ENCODE data around the gene ELOVL5.
"Not testable (repeated sequence)": the region's sequence is repeated elsewhere in the genome, so short reads cannot be mapped to it uniquely, and the experiment has no call there.

ELOVL5 gene

GRCh38 chr6:53327017-53327395 is 21.7 kb downstream of the ELOVL5 start:
- no peak for DNase-seq

- no peak for DNase-seq
These were observed 22.3 kb downstream of the ELOVL5 start for GRCh38 chr6:53326372-53327016.

GRCh38 chr6:53325785-53326184 is 23.0 kb downstream of the ELOVL5 start:
- no peak for DNase-seq

- DNase-seq, result no peak
These were observed 26.3 kb downstream of the ELOVL5 start for GRCh38 chr6:53322188-53323029.

- DNase-seq, result no peak
These were observed 27.0 kb downstream of the ELOVL5 start for GRCh38 chr6:53321701-53322100.

- no peak for DNase-seq
These were observed 27.8 kb downstream of the ELOVL5 start for GRCh38 chr6:53320964-53321363.

- no peak for DNase-seq
These were observed 30.3 kb downstream of the ELOVL5 start for GRCh38 chr6:53318429-53318828.

GRCh38 chr6:53317861-53318260 is 30.9 kb downstream of the ELOVL5 start:
- no peak for DNase-seq

- DNase-seq, result not testable (repeated sequence)
These were observed 31.5 kb downstream of the ELOVL5 start for GRCh38 chr6:53317299-53317698.

- no peak for DNase-seq
These were observed 32.6 kb downstream of the ELOVL5 start for GRCh38 chr6:53316142-53316541.

- no peak for DNase-seq
These were observed 33.5 kb downstream of the ELOVL5 start for GRCh38 chr6:53315086-53315724.

- no peak for DNase-seq
These were observed 34.9 kb downstream of the ELOVL5 start for GRCh38 chr6:53313784-53314400.

- DNase-seq, result no peak
These were observed 36.4 kb downstream of the ELOVL5 start for GRCh38 chr6:53312355-53312754.

- DNase-seq, result no peak
These were observed 37.2 kb downstream of the ELOVL5 start for GRCh38 chr6:53311586-53311935.

- no peak for DNase-seq
These were observed 37.8 kb downstream of the ELOVL5 start for GRCh38 chr6:53310771-53311585.

GRCh38 chr6:53309901-53310300 is 38.8 kb downstream of the ELOVL5 start:
- DNase-seq, result no peak

GRCh38 chr6:53309059-53309900 is 39.5 kb downstream of the ELOVL5 start:
- DNase-seq, result no peak

- no peak for DNase-seq
These were observed 41.9 kb downstream of the ELOVL5 start for GRCh38 chr6:53306819-53307347.

GRCh38 chr6:53306217-53306616 is 42.5 kb downstream of the ELOVL5 start:
- not testable (repeated sequence) for DNase-seq

GRCh38 chr6:53305506-53306005 is 43.2 kb downstream of the ELOVL5 start:
- not testable (repeated sequence) for DNase-seq

- not testable (repeated sequence) for DNase-seq
These were observed 43.8 kb downstream of the ELOVL5 start for GRCh38 chr6:53304953-53305352.
